Vagina (tissue), 2 donors: ENCODE data around the gene DUOXA2.

Experiments used
- CTCF ChIP-seq, 3 experiments: fragments of 450-650 bp in 2 of 3; fragments of 200-600 bp in 1 of 3; sonication (generic) in 1 of 3; IDR thresholded peaks; one replicate each; pipeline ENCODE4 v1.5.1; 2017 to 2019; ENCODE audit warnings: antibody characterized with exemption in 3 of 3, mild to moderate bottlenecking in 2 of 3, moderate library complexity in 2 of 3
- POLR2A ChIP-seq, 2 donors: fragments of 450-650 bp; IDR thresholded peaks; one replicate each; pipeline ENCODE4 v1.6.1; 2017; ENCODE audit warnings: antibody characterized with exemption in 2 of 2, mild to moderate bottlenecking in 2 of 2, moderate library complexity in 2 of 2
- POLR2AphosphoS5 ChIP-seq, 2 donors: sonication (generic); formaldehyde crosslinking; IDR thresholded peaks; one replicate each; pipeline ENCODE4 v1.9.0; 2017; ENCODE audit warnings: antibody characterized with exemption in 2 of 2, mild to moderate bottlenecking in 2 of 2, low read depth in 1 of 2; ENCODE audit not compliant: insufficient read depth in 1 of 2

- TF ChIP-seq POLR2AphosphoS5 (IDR thresholded peaks at IDR 0.05; ENCODE audit: insufficient read depth in 1 of 2, low read depth in 1 of 2): no peak
- no peak for TF ChIP-seq CTCF (IDR thresholded peaks at IDR 0.05)
- no peak for TF ChIP-seq POLR2A (IDR thresholded peaks at IDR 0.05)
Measured at GRCh38 chr15:45149060-45149459, 34.9 kb downstream of the DUOXA2 start.
